ENCODE results near the gene NEURL3.
A peak's percentile ranks its signal among the peaks of the same experiment; 100 is the strongest.

NEURL3 gene

DNA sequence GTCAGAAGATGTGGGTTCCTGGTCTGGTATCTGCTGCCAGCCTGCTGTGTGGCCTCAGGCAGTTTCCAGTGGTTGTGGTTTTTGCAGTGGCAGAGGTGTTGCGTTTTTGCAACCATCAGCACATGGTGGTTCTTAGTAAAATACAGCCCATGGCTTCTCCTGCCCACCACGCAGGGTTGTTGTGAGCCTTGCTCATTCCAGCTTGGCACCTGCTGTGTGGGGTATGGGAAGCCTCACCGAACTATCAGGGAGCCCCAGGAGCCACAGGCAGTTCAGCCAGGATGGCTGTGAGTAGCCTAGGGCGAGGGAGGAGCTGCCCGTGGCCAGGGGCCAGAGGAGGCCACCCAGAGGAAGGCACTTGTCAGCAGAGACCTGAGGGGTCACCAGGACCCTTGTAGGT is 41.2 kb upstream of the NEURL3 start:
- no peak for TF ChIP-seq SPI1 (IDR thresholded peaks at IDR 0.05; ENCODE audit: borderline replicate concordance, low read depth)
- TF ChIP-seq, protein P1, sequence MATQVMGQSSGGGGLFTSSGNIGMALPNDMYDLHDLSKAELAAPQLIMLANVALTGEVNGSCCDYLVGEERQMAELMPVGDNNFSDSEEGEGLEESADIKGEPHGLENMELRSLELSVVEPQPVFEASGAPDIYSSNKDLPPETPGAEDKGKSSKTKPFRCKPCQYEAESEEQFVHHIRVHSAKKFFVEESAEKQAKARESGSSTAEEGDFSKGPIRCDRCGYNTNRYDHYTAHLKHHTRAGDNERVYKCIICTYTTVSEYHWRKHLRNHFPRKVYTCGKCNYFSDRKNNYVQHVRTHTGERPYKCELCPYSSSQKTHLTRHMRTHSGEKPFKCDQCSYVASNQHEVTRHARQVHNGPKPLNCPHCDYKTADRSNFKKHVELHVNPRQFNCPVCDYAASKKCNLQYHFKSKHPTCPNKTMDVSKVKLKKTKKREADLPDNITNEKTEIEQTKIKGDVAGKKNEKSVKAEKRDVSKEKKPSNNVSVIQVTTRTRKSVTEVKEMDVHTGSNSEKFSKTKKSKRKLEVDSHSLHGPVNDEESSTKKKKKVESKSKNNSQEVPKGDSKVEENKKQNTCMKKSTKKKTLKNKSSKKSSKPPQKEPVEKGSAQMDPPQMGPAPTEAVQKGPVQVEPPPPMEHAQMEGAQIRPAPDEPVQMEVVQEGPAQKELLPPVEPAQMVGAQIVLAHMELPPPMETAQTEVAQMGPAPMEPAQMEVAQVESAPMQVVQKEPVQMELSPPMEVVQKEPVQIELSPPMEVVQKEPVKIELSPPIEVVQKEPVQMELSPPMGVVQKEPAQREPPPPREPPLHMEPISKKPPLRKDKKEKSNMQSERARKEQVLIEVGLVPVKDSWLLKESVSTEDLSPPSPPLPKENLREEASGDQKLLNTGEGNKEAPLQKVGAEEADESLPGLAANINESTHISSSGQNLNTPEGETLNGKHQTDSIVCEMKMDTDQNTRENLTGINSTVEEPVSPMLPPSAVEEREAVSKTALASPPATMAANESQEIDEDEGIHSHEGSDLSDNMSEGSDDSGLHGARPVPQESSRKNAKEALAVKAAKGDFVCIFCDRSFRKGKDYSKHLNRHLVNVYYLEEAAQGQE (IDR thresholded peaks at IDR 0.05; ENCODE audit: insufficient replicate concordance, low read depth), result no peak
- TF ChIP-seq POLR2AphosphoS5 (IDR thresholded peaks at IDR 0.05; ENCODE audit: low read depth), result peak; percentile 51; the same call in 1 of the 2 replicates
- no peak for TF ChIP-seq GABPA (IDR thresholded peaks at IDR 0.05; ENCODE audit: low read depth)
- no peak for TF ChIP-seq CTCF (IDR thresholded peaks at IDR 0.05; ENCODE audit: insufficient read depth, low read length)
- H3K4me3 ChIP-seq (replicated peaks; ENCODE audit: insufficient read depth, low read length), result no peak overlapping the region
- DNase-seq (ENCODE audit: low read depth in 1 of 2, low spot score in 1 of 2), result no peak

DNA sequence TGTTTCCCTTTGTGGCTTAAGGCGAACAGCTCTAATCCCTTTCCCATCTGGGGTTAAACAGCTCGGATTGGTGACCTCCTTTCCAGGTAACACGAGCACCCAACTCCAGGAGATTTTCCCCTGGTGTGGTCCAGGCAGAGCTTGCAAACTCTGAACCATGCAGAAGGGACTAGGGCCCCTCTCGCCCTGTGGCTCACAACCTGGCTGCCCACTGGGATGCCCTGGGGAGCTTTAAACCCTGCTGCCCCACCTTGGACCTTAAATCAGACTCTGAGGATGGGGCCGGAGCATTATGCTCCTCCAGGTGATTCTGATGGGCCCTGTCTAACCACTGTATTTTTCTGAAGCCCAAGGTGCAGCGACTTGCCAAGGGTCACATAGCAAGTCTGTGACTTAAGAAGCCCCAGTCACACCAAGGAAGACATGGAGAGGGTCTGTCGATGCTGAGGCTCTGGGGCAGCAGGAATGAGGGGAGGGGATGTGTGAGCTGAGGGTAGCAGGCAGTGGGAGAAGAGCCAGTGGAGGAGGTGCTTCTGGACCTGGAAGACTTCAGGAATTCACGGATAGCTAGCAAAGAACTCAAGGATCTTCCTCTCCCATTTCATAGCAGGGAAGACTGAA is 37.3 kb upstream of the NEURL3 start:
- no peak overlapping the region for H3K27ac ChIP-seq (replicated peaks)
- DNase-seq (ENCODE audit: low read depth in 1 of 2, low spot score in 1 of 2), result no peak
- H3K4me3 ChIP-seq (replicated peaks; ENCODE audit: insufficient read depth, low read length), result no peak overlapping the region
- no peaks in the 10 kb centered on the region for H3K27me3 ChIP-seq (ENCODE audit: insufficient read depth, poor library complexity, severe bottlenecking)
- TF ChIP-seq, protein P1 (IDR thresholded peaks at IDR 0.05; ENCODE audit: insufficient replicate concordance, low read depth), result no peak
- no peak for TF ChIP-seq GABPA (IDR thresholded peaks at IDR 0.05; ENCODE audit: low read depth)
- no peak for TF ChIP-seq CTCF (IDR thresholded peaks at IDR 0.05; ENCODE audit: insufficient read depth, low read length)
- TF ChIP-seq SPI1 (IDR thresholded peaks at IDR 0.05; ENCODE audit: borderline replicate concordance, low read depth), result no peak

More for the DNA sequence above, 41.2 kb upstream of the NEURL3 start:
- Histone ChIP-seq H3K27me3 (ENCODE audit: insufficient read depth, poor library complexity, severe bottlenecking) (no peaks in the 10 kb centered on the region), H3K27ac (replicated peaks) (no peak overlapping the region)

DNA sequence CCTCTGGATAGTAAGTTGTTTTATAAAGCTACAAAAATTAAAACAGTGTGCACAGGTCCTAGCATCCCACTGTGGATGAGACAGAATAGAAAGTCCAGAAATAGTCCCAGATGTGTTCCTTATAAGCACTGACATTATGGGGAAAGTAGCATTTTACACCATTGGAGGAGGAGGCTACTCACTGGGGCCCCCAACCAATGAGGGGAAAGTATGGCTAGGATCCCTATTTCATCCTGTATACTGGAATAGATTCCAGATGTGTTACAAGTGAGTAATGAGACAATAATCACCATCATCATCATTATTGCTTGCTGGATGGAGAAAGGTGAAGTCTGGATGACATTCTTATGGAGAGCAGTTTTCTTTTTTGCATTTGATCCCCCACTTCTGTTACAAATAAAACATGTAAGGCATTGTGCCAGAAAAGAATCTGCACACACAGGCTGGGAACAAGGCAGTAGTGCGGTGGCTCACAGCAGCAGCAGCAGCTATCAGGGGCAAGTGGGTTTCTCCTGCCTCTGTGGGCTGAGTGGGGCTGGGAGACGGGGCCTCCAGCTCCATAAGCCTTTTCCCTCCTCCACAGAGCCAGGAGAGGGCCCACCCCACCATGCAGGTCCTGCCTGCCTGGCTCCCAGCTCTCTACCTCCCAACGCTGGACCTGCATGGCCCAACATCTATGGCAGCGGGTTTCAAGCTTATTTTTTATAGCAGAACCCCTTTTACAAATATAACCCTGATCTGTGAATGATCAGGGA is 36.4 kb upstream of the NEURL3 start:
- no peak overlapping the region for H3K27ac ChIP-seq (replicated peaks)
- no peaks in the 10 kb centered on the region for H3K27me3 ChIP-seq (ENCODE audit: insufficient read depth, poor library complexity, severe bottlenecking)
- no peak for DNase-seq (ENCODE audit: low read depth in 1 of 2, low spot score in 1 of 2)
- no peak overlapping the region for H3K4me3 ChIP-seq (replicated peaks; ENCODE audit: insufficient read depth, low read length)
- TF ChIP-seq GABPA (IDR thresholded peaks at IDR 0.05; ENCODE audit: low read depth), result no peak
- TF ChIP-seq POLR2AphosphoS5 (IDR thresholded peaks at IDR 0.05; ENCODE audit: low read depth), result no peak
- TF ChIP-seq, protein P1 (IDR thresholded peaks at IDR 0.05; ENCODE audit: insufficient replicate concordance, low read depth), result no peak
- no peak for TF ChIP-seq SPI1 (IDR thresholded peaks at IDR 0.05; ENCODE audit: borderline replicate concordance, low read depth)
- no peak for TF ChIP-seq CTCF (IDR thresholded peaks at IDR 0.05; ENCODE audit: insufficient read depth, low read length)

Data from HL-60 (cell line).